Ishikawa (cell line): ENCODE measurements around the gene PPM1L.

ENCODE experiments used
- CEBPB ChIP-seq: IDR thresholded peaks from 2 replicates; pipeline ENCODE4 v1.6.1; 2012
- CREB1 ChIP-seq: IDR thresholded peaks from 2 replicates; pipeline ENCODE4 v1.6.1; 2012; ENCODE audit warnings: low read depth
- EGR1 ChIP-seq: IDR thresholded peaks from 2 replicates; pipeline ENCODE4 v1.6.1; 2012
- EP300 ChIP-seq: IDR thresholded peaks from 2 replicates; pipeline ENCODE4 v1.6.1; 2012; ENCODE audit warnings: borderline replicate concordance
- FOXM1 ChIP-seq: IDR thresholded peaks from 2 replicates; pipeline ENCODE4 v1.6.1; 2012; ENCODE audit warnings: low read depth, borderline replicate concordance
- MAX ChIP-seq: IDR thresholded peaks from 2 replicates; pipeline ENCODE4 v1.6.1; 2012
- NFIC ChIP-seq: IDR thresholded peaks from 2 replicates; pipeline ENCODE4 v1.6.1; 2012
- RAD21 ChIP-seq: IDR thresholded peaks from 2 replicates; pipeline ENCODE4 v1.6.1; 2012; ENCODE audit warnings: low read depth
- REST ChIP-seq: IDR thresholded peaks from 2 replicates; pipeline ENCODE4 v1.6.1; 2012; ENCODE audit warnings: low read depth, mild to moderate bottlenecking
- TAF1 ChIP-seq: IDR thresholded peaks from 2 replicates; pipeline ENCODE4 v1.6.1; 2012; ENCODE audit warnings: low read depth, mild to moderate bottlenecking
- TCF12 ChIP-seq: IDR thresholded peaks from 2 replicates; pipeline ENCODE4 v1.6.1; 2012; ENCODE audit warnings: low read depth
- TEAD4 ChIP-seq: IDR thresholded peaks from 2 replicates; pipeline ENCODE4 v1.6.1; 2012
- USF1 ChIP-seq: IDR thresholded peaks from 2 replicates; pipeline ENCODE4 v1.6.1; 2012
- YY1 ChIP-seq: IDR thresholded peaks from 2 replicates; pipeline ENCODE4 v1.6.1; 2012; ENCODE audit warnings: low read depth
- ZBTB7A ChIP-seq: IDR thresholded peaks from 2 replicates; pipeline ENCODE4 v1.6.1; 2012; ENCODE audit warnings: low read depth

Gene PPM1L

GRCh38 chr3:160758929-160759577 is 3.0 kb downstream of the PPM1L start:
- TF ChIP-seq CEBPB (no peak), USF1 (no peak), ZBTB7A (no peak), MAX (no peak), TEAD4 (no peak), REST (no peak), NFIC (no peak), EP300 (no peak), YY1 (no peak), EGR1 (no peak), RAD21 (no peak), FOXM1 (no peak), CREB1 (no peak), TAF1 (no peak)

- TF ChIP-seq CREB1 (no peak), NFIC (no peak), USF1 (no peak), YY1 (no peak), EP300 (no peak), TEAD4 (no peak)
Measured at GRCh38 chr3:160763073-160763472, 7.0 kb downstream of the PPM1L start.

GRCh38 chr3:160765211-160765610 is 9.2 kb downstream of the PPM1L start:
- TF ChIP-seq TCF12 (no peak), CEBPB (no peak), REST (no peak), TAF1 (no peak)

GRCh38 chr3:160768031-160768430 is 12.0 kb downstream of the PPM1L start:
- no peak for TF ChIP-seq RAD21
- no peak for TF ChIP-seq TEAD4
- no peak for TF ChIP-seq EGR1

- TF ChIP-seq TEAD4 (no peak), TAF1 (no peak), ZBTB7A (no peak), USF1 (no peak), NFIC (no peak), YY1 (no peak), RAD21 (no peak), CREB1 (no peak), EP300 (no peak), TCF12 (no peak), REST (no peak), MAX (no peak), FOXM1 (no peak), EGR1 (no peak), CEBPB (no peak)
Measured at GRCh38 chr3:160768918-160769317, 12.9 kb downstream of the PPM1L start.
